WTC11 (cell line): Measurements from ENCODE around the gene SCYGR3. TPM values are rescaled to one million over a fixed set of nuclear protein-coding genes. Genes with fewer than 3 reads are reported as not detected.

Source experiments
- ATAC-seq: fragments of 200-7000 bp; cut with Tn5 transposase; 2 replicates; pipeline ENCODE4 v1.10.0; 2021; ENCODE audit warnings: mild to moderate bottlenecking, moderate library complexity
- CTCF ChIA-PET: fragments of 300-600 bp; sonication (Branson Sonifier 250); formaldehyde crosslinking; loops from one replicate; lab custom pipeline; 2021; ENCODE audit warnings: antibody characterized with exemption; lab: Charles Lee
- POLR2A ChIA-PET: fragments of 350-600 bp; sonication (Branson Sonifier 250); formaldehyde crosslinking; loops from one replicate; lab custom pipeline; 2021; ENCODE audit warnings: antibody characterized with exemption; lab: Charles Lee
- DNase-seq: peaks from one replicate; pipeline ENCODE4 v3.0.0; 2021; ENCODE audit warnings: low spot score
- H3K27ac Mint-ChIP-seq: 2 replicates; pipeline ENCODE4 v1.8.0; 2021; ENCODE audit warnings: mixed read lengths
- H3K27me3 Mint-ChIP-seq: 2 replicates; pipeline ENCODE4 v1.8.0; 2021; ENCODE audit warnings: low read depth, mild to moderate bottlenecking, moderate library complexity, mixed read lengths
- H3K36me3 Mint-ChIP-seq: 2 replicates; pipeline ENCODE4 v1.8.0; 2021; ENCODE audit warnings: mixed read lengths
- H3K4me1 Mint-ChIP-seq: 2 replicates; pipeline ENCODE4 v1.8.0; 2022; ENCODE audit warnings: mixed read lengths
- H3K4me3 Mint-ChIP-seq: 2 replicates; pipeline ENCODE4 v1.8.0; 2021; ENCODE audit warnings: mild to moderate bottlenecking, moderate library complexity, mixed read lengths
- H3K9me3 Mint-ChIP-seq: 2 replicates; pipeline ENCODE4 v1.8.0; 2021; ENCODE audit warnings: mixed read lengths
- ATF3 ChIP-seq: sonication (generic); formaldehyde crosslinking; conservative IDR thresholded peaks from 2 replicates; pipeline ENCODE4 v1.8.1; 2022; ENCODE audit warnings: mild to moderate bottlenecking, missing genetic modification reagents
- EMX1 ChIP-seq: fragments of 250-450 bp; sonication (Bioruptor Pico); IDR thresholded peaks from 2 replicates; pipeline ENCODE4 v1.8.0; 2021; ENCODE audit warnings: mild to moderate bottlenecking
- ESRRA ChIP-seq: sonication (generic); formaldehyde crosslinking; IDR thresholded peaks from 2 replicates; pipeline ENCODE4 v1.8.1; 2022; ENCODE audit warnings: mild to moderate bottlenecking, missing genetic modification reagents, borderline replicate concordance
- IRF2 ChIP-seq: sonication (generic); formaldehyde crosslinking; IDR thresholded peaks from 2 replicates; pipeline ENCODE4 v1.8.0; 2022; ENCODE audit warnings: low read depth, missing genetic modification reagents, borderline replicate concordance
- JUN ChIP-seq: sonication (generic); formaldehyde crosslinking; IDR thresholded peaks from 2 replicates; pipeline ENCODE4 v1.8.0; 2023; ENCODE audit warnings: mild to moderate bottlenecking, missing genetic modification reagents
- OVOL2 ChIP-seq: fragments of 250-450 bp; sonication (Bioruptor Pico); IDR thresholded peaks from 2 replicates; pipeline ENCODE4 v1.9.0; 2021; ENCODE audit warnings: mild to moderate bottlenecking, borderline replicate concordance
- SMAD4 ChIP-seq: sonication (generic); formaldehyde crosslinking; IDR thresholded peaks from 2 replicates; pipeline ENCODE4 v1.8.0; 2022; ENCODE audit warnings: mild to moderate bottlenecking, missing genetic modification reagents
- SP1 ChIP-seq: sonication (generic); formaldehyde crosslinking; conservative IDR thresholded peaks from 2 replicates; pipeline ENCODE4 v1.8.1; 2022; ENCODE audit warnings: missing genetic modification reagents
- USF2 ChIP-seq: sonication (generic); formaldehyde crosslinking; IDR thresholded peaks from 2 replicates; pipeline ENCODE4 v1.8.1; 2023; ENCODE audit warnings: mild to moderate bottlenecking, missing genetic modification reagents, moderate library complexity
- ZBTB21 ChIP-seq: sonication (generic); formaldehyde crosslinking; IDR thresholded peaks from 2 replicates; pipeline ENCODE4 v1.8.1; 2023; ENCODE audit warnings: mild to moderate bottlenecking, missing genetic modification reagents, borderline replicate concordance
- ZNF121 ChIP-seq: sonication (generic); formaldehyde crosslinking; IDR thresholded peaks from 2 replicates; pipeline ENCODE4 v1.8.0; 2023; ENCODE audit warnings: missing genetic modification reagents
- ZNF317 ChIP-seq: sonication (generic); formaldehyde crosslinking; IDR thresholded peaks from 2 replicates; pipeline ENCODE4 v1.8.1; 2023; ENCODE audit warnings: low read depth, mild to moderate bottlenecking, moderate library complexity, missing genetic modification reagents, borderline replicate concordance
- ZNF396 ChIP-seq: fragments of 250-450 bp; sonication (Bioruptor Pico); IDR thresholded peaks from 2 replicates; pipeline ENCODE4 v1.8.0; 2021; ENCODE audit warnings: mild to moderate bottlenecking, moderate library complexity, borderline replicate concordance
- ZNF671 ChIP-seq: fragments of 250-450 bp; sonication (Bioruptor Pico); IDR thresholded peaks from 2 replicates; pipeline ENCODE4 v1.8.0; 2021; ENCODE audit warnings: mild to moderate bottlenecking
- total RNA-seq: library from RNA; stranded (reverse); gene quantifications from 3 replicates; pipeline ENCODE4 v1.2.3, GENCODE V29; 2021
- TF ChIP-seq, protein P1 (sequence below): sonication (generic); formaldehyde crosslinking; IDR thresholded peaks from 2 replicates; pipeline ENCODE4 v1.8.1; 2022; ENCODE audit warnings: mild to moderate bottlenecking, moderate library complexity, missing genetic modification reagents
- TF ChIP-seq, protein P2 (sequence below): sonication (generic); formaldehyde crosslinking; IDR thresholded peaks from 2 replicates; pipeline ENCODE4 v1.8.0; 2022; ENCODE audit warnings: mild to moderate bottlenecking, missing genetic modification reagents
- TF ChIP-seq, protein P3 (sequence below): sonication (generic); formaldehyde crosslinking; IDR thresholded peaks from 2 replicates; pipeline ENCODE4 v1.8.0; 2023; ENCODE audit warnings: mild to moderate bottlenecking, missing genetic modification reagents

The SCYGR3 gene
- total RNA-seq, 1 experiment from 2014 or later = not detected

GRCh38 chr2:227661827-227662226 is 47.2 kb upstream of the SCYGR3 start (continued):
- TF ChIP-seq, protein P1, sequence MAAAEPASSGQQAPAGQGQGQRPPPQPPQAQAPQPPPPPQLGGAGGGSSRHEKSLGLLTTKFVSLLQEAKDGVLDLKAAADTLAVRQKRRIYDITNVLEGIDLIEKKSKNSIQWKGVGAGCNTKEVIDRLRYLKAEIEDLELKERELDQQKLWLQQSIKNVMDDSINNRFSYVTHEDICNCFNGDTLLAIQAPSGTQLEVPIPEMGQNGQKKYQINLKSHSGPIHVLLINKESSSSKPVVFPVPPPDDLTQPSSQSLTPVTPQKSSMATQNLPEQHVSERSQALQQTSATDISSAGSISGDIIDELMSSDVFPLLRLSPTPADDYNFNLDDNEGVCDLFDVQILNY = no peak
- TF ChIP-seq EMX1 (CRISPR knock-in tag) (no peak), SMAD4 (CRISPR knock-in tag) (no peak), ESRRA (CRISPR knock-in tag) (no peak), OVOL2 (CRISPR knock-in tag) (no peak), ZNF671 (CRISPR knock-in tag) (no peak), ZBTB21 (CRISPR knock-in tag) (no peak), JUN (CRISPR knock-in tag) (no peak), ZNF396 (CRISPR knock-in tag) (no peak), IRF2 (no peak)
- TF ChIP-seq, protein P2, sequence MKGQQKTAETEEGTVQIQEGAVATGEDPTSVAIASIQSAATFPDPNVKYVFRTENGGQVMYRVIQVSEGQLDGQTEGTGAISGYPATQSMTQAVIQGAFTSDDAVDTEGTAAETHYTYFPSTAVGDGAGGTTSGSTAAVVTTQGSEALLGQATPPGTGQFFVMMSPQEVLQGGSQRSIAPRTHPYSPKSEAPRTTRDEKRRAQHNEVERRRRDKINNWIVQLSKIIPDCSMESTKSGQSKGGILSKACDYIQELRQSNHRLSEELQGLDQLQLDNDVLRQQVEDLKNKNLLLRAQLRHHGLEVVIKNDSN (CRISPR knock-in tag) = no peak

DNA sequence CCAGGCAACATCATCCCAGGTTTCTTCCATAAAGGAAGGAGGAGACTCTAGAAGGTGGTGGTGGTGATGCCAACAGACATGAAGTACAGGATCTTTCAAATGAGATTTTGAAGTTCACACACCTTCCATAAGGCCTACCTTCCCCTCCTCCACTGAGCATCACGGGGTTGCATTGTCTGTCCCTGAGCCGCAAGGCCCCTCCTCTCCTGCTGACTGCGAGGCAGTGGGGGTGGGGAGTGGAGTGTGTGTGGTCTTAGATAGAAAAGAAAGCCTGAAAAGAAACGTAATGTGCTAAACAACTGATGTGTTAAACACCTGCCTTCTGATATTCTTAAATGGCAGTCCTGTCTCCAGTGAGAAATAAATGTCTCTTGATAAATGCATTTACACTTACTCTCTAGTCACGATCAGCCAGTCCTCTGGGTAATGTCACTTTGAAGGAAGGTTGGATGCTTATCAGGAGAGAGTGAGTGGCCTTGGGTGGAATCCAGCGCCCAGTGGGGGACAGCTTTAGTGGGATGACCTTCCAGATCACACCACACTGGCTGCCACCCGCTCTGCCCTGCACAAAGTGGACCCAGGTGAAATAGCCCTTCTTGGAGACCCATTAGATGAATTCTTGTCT is 46.5 kb upstream of the SCYGR3 start:
- H3K4me1 Mint-ChIP-seq = peaks cover 17% of the 10 kb centered on the region
- H3K9me3 Mint-ChIP-seq = no peaks in the 10 kb centered on the region
- no peak overlapping the region for H3K4me3 Mint-ChIP-seq
- no peaks in the 10 kb centered on the region for H3K36me3 Mint-ChIP-seq
- H3K27ac Mint-ChIP-seq = no peak overlapping the region
- DNase-seq (peak; percentile 38), ATAC-seq (peak; percentile 86)
- TF ChIP-seq, protein P3, sequence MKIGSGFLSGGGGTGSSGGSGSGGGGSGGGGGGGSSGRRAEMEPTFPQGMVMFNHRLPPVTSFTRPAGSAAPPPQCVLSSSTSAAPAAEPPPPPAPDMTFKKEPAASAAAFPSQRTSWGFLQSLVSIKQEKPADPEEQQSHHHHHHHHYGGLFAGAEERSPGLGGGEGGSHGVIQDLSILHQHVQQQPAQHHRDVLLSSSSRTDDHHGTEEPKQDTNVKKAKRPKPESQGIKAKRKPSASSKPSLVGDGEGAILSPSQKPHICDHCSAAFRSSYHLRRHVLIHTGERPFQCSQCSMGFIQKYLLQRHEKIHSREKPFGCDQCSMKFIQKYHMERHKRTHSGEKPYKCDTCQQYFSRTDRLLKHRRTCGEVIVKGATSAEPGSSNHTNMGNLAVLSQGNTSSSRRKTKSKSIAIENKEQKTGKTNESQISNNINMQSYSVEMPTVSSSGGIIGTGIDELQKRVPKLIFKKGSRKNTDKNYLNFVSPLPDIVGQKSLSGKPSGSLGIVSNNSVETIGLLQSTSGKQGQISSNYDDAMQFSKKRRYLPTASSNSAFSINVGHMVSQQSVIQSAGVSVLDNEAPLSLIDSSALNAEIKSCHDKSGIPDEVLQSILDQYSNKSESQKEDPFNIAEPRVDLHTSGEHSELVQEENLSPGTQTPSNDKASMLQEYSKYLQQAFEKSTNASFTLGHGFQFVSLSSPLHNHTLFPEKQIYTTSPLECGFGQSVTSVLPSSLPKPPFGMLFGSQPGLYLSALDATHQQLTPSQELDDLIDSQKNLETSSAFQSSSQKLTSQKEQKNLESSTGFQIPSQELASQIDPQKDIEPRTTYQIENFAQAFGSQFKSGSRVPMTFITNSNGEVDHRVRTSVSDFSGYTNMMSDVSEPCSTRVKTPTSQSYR = 0 out of 2 replicates have a peak, but pooled peaks have one; percentile 50
- no peak for TF ChIP-seq ZNF317 (CRISPR knock-in tag)
- CTCF ChIA-PET = interaction anchor here (1.6 kb wide), 1 partner anchor 105 kb away, joined by 10 read pairs; no protein-coding TSS in a partner anchor
- H3K27me3 Mint-ChIP-seq = peaks cover 4% of the 10 kb centered on the region
- POLR2A ChIA-PET = no interaction called here

- Mint-ChIP-seq H3K4me1 (peaks cover 17% of the 10 kb centered on the region), H3K4me3 (no peak overlapping the region), H3K9me3 (no peaks in the 10 kb centered on the region), H3K27ac (no peak overlapping the region), H3K36me3 (no peaks in the 10 kb centered on the region), H3K27me3 (peaks cover 4% of the 10 kb centered on the region)
- ATAC-seq (no peak), DNase-seq (no peak)
- CTCF ChIA-PET = interaction anchor here (1.1 to 2.0 kb wide), 4 partner anchors 22 to 116 kb away, joined by 4 to 89 read pairs (median 10); no protein-coding TSS in a partner anchor
- TF ChIP-seq SP1 (CRISPR knock-in tag) (no peak), ATF3 (CRISPR knock-in tag) (no peak), ZNF121 (CRISPR knock-in tag) (no peak), USF2 (no peak)
- POLR2A ChIA-PET = no interaction called here
Observed at GRCh38 chr2:227657199-227657845, 42.7 kb upstream of the SCYGR3 start.
